ENCODE results near the gene PIK3R4.

DNA sequence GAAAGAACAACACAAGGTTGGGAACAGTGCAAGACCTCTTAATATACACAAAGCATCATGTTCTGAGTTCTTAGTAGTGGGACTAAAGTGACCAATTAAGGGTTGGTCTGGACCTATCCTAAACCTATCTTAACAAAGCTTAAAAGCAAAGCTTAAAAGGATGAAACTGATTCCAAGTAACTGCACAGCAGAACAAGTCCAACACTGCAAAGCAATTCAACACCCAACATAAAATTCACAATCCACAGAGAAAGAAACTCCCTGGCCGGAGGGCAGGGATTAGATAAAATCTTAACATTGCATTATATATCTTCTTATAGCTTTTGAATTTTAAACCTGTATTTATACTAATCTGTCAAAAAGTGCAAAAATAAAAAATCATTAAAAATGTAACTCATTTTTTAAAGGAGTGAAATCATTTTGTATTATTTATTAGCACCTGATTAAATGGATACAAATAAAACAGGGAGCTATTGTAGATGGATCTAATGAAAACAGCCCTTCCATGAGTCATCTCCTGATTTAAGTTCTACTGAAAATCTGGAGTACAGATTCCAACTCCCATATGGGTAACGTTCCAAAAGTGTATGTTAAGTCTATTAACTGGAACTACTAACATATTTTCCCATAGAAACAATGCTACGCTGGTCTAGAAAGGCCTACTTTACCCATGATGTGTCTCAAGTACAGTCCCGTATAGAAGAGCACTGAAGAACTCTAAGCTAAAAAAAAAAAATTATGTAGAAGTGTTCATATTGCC lies 34.9 kb downstream of the PIK3R4 start:
- no peak for TF ChIP-seq EZH2phosphoT487 (IDR thresholded peaks at IDR 0.05; ENCODE audit: borderline replicate concordance)
- TF ChIP-seq, protein P1, sequence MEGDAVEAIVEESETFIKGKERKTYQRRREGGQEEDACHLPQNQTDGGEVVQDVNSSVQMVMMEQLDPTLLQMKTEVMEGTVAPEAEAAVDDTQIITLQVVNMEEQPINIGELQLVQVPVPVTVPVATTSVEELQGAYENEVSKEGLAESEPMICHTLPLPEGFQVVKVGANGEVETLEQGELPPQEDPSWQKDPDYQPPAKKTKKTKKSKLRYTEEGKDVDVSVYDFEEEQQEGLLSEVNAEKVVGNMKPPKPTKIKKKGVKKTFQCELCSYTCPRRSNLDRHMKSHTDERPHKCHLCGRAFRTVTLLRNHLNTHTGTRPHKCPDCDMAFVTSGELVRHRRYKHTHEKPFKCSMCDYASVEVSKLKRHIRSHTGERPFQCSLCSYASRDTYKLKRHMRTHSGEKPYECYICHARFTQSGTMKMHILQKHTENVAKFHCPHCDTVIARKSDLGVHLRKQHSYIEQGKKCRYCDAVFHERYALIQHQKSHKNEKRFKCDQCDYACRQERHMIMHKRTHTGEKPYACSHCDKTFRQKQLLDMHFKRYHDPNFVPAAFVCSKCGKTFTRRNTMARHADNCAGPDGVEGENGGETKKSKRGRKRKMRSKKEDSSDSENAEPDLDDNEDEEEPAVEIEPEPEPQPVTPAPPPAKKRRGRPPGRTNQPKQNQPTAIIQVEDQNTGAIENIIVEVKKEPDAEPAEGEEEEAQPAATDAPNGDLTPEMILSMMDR (conservative IDR thresholded peaks at IDR 0.05; ENCODE audit: low read length): no peak
